HG03571 (cell line): ENCODE measurements around the gene KLHL29.

Source experiments
- ATAC-seq: cut with Tn5 transposase; IDR thresholded peaks from one replicate; pipeline ENCODE4 v1.9.1; 2021; ENCODE audit not compliant: unreplicated experiment

The KLHL29 gene

GRCh38 chr2:23640711-23641110, 255.7 kb downstream of the KLHL29 start:
- no peak for ATAC-seq

- ATAC-seq = no peak
These were observed 257.5 kb downstream of the KLHL29 start for GRCh38 chr2:23642516-23642915.

DNA sequence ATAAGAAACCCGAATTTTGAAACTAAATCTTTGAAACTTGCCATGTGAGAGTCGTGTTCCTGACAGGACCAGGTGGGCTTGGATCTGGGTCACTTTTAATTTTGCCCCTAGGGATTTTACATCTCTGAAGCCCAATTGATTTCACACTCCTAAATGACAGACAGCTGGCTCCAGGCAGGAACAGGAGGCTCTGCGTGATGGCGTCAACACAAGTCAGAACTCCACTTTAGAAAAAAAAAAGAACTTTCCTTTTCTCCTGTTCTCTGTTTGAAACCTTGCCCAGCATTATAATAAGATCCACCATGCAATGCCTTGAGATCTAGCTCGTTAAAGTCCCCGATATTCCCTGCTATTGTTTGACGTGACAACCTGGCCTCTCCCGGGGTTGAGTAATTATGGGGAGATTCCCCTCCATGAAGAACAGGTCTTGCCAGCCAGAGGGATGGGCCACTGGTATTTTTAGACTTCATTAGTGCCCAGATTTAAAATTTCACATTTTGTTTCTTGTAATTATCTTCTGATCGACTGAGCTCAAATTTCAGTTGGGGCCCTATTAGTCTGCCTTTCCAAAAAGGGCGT, 260.3 kb downstream of the KLHL29 start:
- ATAC-seq = no peak

DNA sequence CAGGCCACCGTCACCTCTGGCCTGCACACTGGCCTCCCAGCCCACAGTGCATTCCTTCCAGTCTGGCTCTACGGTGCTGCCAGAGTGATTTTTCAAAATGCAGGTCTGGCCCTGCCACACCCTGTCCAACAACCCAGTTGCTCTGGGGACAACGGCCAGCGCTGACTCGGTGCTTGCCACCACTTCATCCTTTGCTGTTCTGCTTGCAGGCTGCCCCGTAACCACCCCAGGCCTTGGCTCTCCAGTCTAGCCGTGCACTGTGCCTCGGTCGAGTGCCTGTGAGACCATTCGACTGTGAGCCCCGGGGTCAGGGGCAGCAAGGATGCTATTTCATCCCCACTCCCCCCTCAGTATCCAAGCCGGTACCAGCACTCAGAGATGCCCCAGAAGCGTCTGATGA, 262.6 kb downstream of the KLHL29 start:
- no peak for ATAC-seq

DNA sequence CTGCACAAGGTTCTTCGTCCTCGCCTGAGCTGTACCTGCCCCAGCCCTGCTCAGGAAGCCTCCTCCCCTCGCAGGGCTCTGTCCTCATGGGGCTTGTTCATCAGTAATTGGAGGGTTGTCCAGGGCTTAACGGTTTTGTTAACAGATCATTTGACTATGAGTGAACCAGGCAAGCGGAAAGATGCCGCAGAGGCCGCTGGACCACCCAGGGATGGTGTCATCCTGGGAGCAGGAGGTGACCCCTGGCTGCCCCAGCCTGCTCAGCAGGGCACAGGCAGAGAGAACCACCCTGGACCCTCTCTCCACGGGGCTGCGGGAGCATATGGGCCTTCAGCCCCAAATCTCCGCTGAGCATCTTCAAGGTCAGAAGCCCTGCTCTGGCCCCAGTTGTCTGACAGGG, 264.3 kb downstream of the KLHL29 start:
- no peak for ATAC-seq

DNA sequence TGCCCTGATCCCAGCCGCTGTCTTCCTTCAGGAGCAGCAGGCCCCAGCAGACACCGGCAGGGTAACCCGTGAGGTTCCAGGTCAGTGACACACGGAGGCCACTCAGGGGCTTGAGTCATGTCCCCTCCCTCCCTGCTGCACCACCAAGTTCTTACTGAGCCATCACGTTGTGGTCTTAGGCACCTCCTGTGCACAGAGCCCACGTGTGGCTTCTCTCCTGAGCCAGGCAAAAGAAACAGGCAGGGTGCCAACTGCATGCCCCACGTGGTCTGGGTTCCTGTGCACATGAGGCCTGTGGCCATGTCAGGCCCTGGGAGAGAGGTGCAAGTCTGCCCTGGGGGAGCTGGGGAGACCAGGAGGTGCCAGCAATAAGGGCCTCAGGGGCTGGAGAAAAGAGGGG, 264.8 kb downstream of the KLHL29 start:
- ATAC-seq = no peak

- ATAC-seq = no peak
These were observed 266.5 kb downstream of the KLHL29 start for GRCh38 chr2:23651187-23652080.

- no peak for ATAC-seq
These were observed 268.3 kb downstream of the KLHL29 start for GRCh38 chr2:23653326-23653725.

DNA sequence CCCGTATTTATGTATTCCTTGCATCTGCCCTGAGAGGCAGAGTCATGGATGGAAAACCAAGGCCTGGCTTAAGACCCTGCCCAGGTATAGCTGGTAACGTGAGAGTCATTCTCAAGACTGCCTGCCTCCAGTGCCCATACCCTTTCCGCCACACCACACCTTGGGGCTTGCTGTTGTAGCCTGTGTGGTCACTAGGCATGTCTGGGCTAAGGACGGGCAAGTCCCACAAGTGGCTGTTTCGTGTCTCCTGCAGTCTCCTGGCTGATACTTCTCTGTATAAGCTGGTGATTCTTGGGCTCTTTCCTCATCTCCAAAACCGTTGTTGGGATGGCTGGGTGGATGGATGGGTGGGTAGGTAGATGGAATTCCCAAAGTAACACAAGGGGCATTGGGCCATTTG, 269.8 kb downstream of the KLHL29 start:
- ATAC-seq = no peak

DNA sequence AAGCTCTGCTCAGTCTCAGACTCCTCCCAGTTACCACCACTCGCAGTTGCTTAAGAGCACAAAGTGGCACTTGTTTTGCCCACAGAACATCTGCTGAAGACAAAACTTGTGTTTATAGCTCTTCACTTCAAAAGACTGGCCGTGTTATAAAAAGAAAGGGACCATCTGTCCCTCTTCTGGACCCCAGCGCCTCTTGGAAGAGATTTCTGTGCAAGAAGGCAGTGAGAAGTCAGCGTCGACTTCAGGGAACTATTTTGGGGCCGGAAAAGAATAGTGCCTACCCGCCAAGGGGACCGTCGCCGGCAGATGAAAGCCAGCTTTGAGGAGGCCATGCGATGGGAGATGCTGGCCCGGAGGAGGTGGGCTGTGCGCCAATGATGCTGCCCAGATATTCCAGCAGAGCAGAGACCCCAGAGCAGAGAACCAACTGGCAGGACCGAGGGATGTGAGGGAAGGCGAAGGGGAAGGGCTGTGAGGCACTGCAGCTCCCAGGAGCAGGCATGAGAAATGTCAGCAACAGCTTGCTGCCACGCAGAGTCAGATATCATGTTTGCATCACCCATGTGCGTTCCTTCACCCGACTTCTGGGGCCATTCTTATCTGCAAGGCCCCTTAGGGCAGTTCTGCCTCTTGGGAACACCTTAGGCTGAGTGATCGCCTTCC, 271.1 kb downstream of the KLHL29 start:
- no peak for ATAC-seq

- ATAC-seq = no peak
These were observed 271.6 kb downstream of the KLHL29 start for GRCh38 chr2:23656597-23656973.

DNA sequence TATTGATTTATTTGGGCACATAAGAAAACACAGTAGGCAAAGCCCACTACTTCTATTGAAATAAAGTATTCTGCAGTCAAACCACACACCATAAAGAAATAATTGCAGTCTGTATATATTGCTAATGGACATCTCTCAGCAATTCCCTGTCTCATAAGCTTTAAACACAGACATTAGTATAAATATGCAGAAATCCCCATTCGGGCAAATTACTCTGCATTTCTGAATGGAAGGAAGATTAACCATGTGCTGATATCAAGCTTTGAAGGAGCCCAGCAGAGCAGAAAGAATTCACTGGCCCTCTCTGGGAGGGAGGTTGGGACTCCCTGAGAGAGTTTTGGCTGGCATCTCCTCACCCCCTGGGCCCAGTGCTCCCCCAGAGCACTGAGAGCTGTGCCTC, 272.4 kb downstream of the KLHL29 start:
- no peak for ATAC-seq

DNA sequence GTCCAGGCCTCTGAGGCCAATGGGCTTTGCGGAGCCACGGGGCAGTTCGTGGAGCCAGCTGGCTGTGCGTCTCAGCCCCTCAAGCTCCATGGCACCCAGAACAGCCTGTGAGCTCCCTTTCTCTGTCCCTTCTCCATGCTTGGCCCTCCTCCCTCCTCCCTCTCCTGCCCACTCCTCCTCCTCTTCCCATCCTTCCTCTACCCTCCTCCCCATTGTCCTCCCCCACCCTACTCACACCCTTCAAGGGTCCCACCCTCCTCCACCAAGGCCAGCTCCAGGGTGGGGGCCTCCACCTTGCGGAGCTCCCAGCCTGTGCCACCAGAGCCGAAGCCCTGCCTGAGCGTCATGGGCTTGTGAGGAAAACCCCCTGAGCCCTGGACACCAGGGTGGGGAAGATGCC, 273.0 kb downstream of the KLHL29 start:
- ATAC-seq = no peak

DNA sequence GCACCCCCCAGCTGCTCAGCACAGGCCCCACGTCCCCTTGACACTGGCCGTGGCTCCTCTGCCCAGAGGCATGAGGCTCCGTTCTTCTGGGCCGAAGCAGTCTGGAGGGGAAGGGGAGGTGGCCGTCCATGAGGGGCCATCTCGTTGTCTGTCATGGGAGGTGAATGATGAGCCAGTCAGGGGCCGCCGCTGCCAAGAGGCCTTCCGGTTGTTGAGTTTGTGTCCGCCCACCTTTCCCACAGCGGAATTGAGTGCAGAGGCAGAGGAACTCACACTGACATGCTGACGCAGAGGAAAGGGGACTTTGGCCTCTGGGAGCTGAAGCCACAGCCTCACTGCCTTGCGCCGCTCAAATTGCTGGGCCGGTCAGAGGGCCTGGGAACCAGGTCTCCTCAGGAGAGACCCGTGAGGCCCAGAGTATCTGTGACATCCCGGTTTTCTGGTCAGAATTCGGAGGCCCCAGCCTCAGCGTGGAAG, 273.5 kb downstream of the KLHL29 start:
- no peak for ATAC-seq

- ATAC-seq = no peak
These were observed 274.3 kb downstream of the KLHL29 start for GRCh38 chr2:23659328-23659727.

GRCh38 chr2:23659773-23660172, 274.8 kb downstream of the KLHL29 start:
- no peak for ATAC-seq

DNA sequence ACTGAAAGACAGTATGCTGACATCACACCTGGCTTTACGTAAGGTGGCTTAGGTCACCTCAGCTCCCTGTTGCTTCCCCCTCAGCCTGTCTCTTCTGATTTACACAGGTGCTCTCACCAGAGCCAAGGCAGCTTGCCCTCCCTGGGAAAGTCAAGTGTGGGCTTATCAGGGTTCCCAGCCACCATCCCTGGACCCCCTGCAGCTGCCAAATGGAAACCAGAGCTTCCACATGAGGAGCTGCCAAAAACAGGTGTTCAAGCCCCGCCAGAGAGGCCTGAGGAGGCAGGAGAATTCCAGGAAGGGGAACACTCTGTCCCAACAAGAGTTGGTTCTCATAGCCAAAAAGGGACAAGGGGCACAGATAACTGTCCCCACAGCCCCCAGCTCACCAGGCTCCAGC, 275.3 kb downstream of the KLHL29 start:
- ATAC-seq = no peak

GRCh38 chr2:23661276-23662050, 276.5 kb downstream of the KLHL29 start:
- ATAC-seq = no peak

DNA sequence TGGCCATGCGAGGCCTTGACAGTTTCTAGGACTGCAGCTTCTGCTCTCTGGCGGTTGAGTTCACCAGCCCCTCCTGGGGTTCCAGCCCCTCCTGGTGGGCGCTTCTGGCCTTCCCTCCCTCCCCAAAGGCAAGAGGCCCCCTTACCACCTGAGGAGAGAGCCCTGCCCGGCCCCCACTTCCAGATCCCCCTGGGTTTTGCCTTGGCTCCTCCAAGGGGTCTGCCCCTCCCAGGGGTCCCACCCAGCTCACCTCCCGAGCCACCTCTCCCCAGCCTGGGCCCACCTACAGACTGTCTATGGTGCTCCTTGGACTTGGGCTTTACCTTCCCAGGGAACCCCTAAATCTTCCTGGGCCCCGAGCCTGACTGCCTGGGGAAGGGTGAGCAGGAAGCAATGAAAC, 277.5 kb downstream of the KLHL29 start:
- no peak for ATAC-seq

GRCh38 chr2:23662941-23663920, 278.3 kb downstream of the KLHL29 start:
- no peak for ATAC-seq
